Measurements from ENCODE around the gene ATP5PD.

- no peak for TF ChIP-seq CTCF (IDR thresholded peaks at IDR 0.05)
- no peak for TF ChIP-seq POLR2A (IDR thresholded peaks at IDR 0.05)
Measured at GRCh38 chr17:75034236-75034908, 12.4 kb downstream of the ATP5PD start.
